HCT116 (cell line): ENCODE measurements around the gene PCLO. TPM values are rescaled to one million over a fixed set of nuclear protein-coding genes. Genes with fewer than 3 reads are reported as not detected.

Source experiments
- ATAC-seq: fragments of 200-7000 bp; cut with Tn5 transposase; 2 replicates; pipeline ENCODE4 v1.9.1; 2020; ENCODE audit warnings: mild to moderate bottlenecking, moderate library complexity
- BruUV-seq: library from RNA; stranded (reverse); fragments of 400-500 nt; replicated peaks from 2 replicates; lab custom pipeline; 2021; lab: Mats Ljungman, UMichigan
- CTCF ChIA-PET: fragments of 300-600 bp; sonication (Branson Sonifier 250); formaldehyde crosslinking; loops from one replicate; lab custom pipeline; 2021; ENCODE audit warnings: antibody characterized with exemption; lab: Charles Lee
- POLR2A ChIA-PET: fragments of 300-600, 350-600 bp; sonication (Branson Sonifier 250); formaldehyde crosslinking; loops from one replicate; lab custom pipeline; 2021; ENCODE audit warnings: antibody characterized with exemption; lab: Charles Lee
- RAD21 ChIA-PET, 2 experiments: fragments of 300-600 bp; sonication (Branson Sonifier 250); formaldehyde crosslinking; loops; one replicate each; lab custom pipeline; 2023; ENCODE audit warnings: low total read pairs in 2 of 2; ENCODE audit not compliant: uncharacterized antibody in 2 of 2, unreplicated experiment in 2 of 2, low non-redundant PET in 1 of 2; lab: Charles Lee
- DNase-seq: peaks from one replicate; pipeline ENCODE4 v3.0.0-alpha.2; 2010; ENCODE audit warnings: low read depth, low spot score
- H2AFZ ChIP-seq: fragments of 200-600 bp; shearing (Covaris generic), sonication (generic); 2 replicates; pipeline ENCODE4 v1.6.1; 2017; ENCODE audit warnings: low read depth, mixed run types, mixed read lengths, antibody characterized with exemption, low read length; ENCODE audit not compliant: poor library complexity, severe bottlenecking
- H3K27ac ChIP-seq: 2 replicates; pipeline ENCODE4 v1.5.1; 2012; ENCODE audit warnings: low read depth, low read length
- H3K27me3 ChIP-seq: fragments of 200-600 bp; sonication (generic); 2 replicates; pipeline ENCODE4 v1.6.1; 2016; ENCODE audit warnings: mixed run types, low read length, mixed read lengths; ENCODE audit not compliant: insufficient read depth
- H3K36me3 ChIP-seq, 2 experiments: fragments of 200-500 bp in 1 of 2; fragments of 200-600 bp in 1 of 2; sonication (Bioruptor generic) in 1 of 2; sonication (generic) in 1 of 2; 2 replicates each; pipeline versions ENCODE4 v1.5.1 to v1.6.1; 2014 to 2016; ENCODE audit warnings: low read length in 2 of 2, inconsistent platforms in 1 of 2, mixed read lengths in 1 of 2, mixed run types in 1 of 2; ENCODE audit not compliant: insufficient read depth in 2 of 2, control insufficient read depth in 1 of 2
- H3K4me1 ChIP-seq, 2 experiments: fragments of 200-600 bp in 1 of 2; sonication (generic) in 1 of 2; 2 replicates each; pipeline versions ENCODE4 v1.5.1 to v1.6.1; 2012 to 2017; ENCODE audit warnings: low read length in 2 of 2, inconsistent platforms in 1 of 2, mild to moderate bottlenecking in 1 of 2, mixed read lengths in 1 of 2, mixed run types in 1 of 2, moderate library complexity in 1 of 2; ENCODE audit not compliant: insufficient read depth in 2 of 2, control insufficient read depth in 1 of 2
- H3K4me2 ChIP-seq: fragments of 200-600 bp; sonication (generic); 2 replicates; pipeline ENCODE4 v1.6.1; 2017; ENCODE audit warnings: mixed run types, low read length, mixed read lengths
- H3K4me3 ChIP-seq, 2 experiments: fragments of 200-600 bp in 1 of 2; sonication (generic) in 1 of 2; replicated peaks in 1 of 2; 2 replicates each; pipeline ENCODE4 v1.5.1; 2011 to 2016; ENCODE audit warnings: low read length in 2 of 2, control low read depth in 1 of 2, low read depth in 1 of 2, mild to moderate bottlenecking in 1 of 2, mixed read lengths in 1 of 2, mixed run types in 1 of 2
- H3K79me2 ChIP-seq: fragments of 200-600 bp; sonication (generic); 2 replicates; pipeline ENCODE4 v1.6.1; 2017; ENCODE audit warnings: mild to moderate bottlenecking, mixed run types, low read length, moderate library complexity, mixed read lengths; ENCODE audit not compliant: insufficient read depth
- H3K9ac ChIP-seq: fragments of 200-600 bp; sonication (generic); 2 replicates; pipeline ENCODE4 v1.6.1; 2016; ENCODE audit warnings: low read length, mixed read lengths
- H3K9me2 ChIP-seq: fragments of 200-600 bp; sonication (generic), shearing (Covaris generic); 2 replicates; pipeline ENCODE4 v1.6.1; 2017; ENCODE audit warnings: mixed run types, mild to moderate bottlenecking, moderate library complexity; ENCODE audit not compliant: insufficient read depth
- H3K9me3 ChIP-seq, 2 experiments: fragments of 200-500 bp in 1 of 2; fragments of 200-600 bp in 1 of 2; sonication (Bioruptor generic) in 1 of 2; sonication (generic) in 1 of 2; 2 replicates each; pipeline ENCODE4 v1.6.1; 2014 to 2017; ENCODE audit warnings: low read length in 2 of 2, mixed read lengths in 2 of 2, inconsistent platforms in 1 of 2, low read depth in 1 of 2, mild to moderate bottlenecking in 1 of 2, mixed run types in 1 of 2, moderate library complexity in 1 of 2; ENCODE audit not compliant: control insufficient read depth in 1 of 2, insufficient read depth in 1 of 2
- H4K20me1 ChIP-seq: fragments of 200-600 bp; sonication (generic), shearing (Covaris generic); 2 replicates; pipeline ENCODE4 v1.6.1; 2017; ENCODE audit warnings: mixed run types, mild to moderate bottlenecking, moderate library complexity; ENCODE audit not compliant: insufficient read depth
- ATF3 ChIP-seq: IDR thresholded peaks from 2 replicates; pipeline ENCODE4 v1.6.1; 2012
- EGR1 ChIP-seq: IDR thresholded peaks from 2 replicates; pipeline ENCODE4 v1.6.1; 2012; ENCODE audit warnings: low read depth
- ELF1 ChIP-seq: IDR thresholded peaks from 2 replicates; pipeline ENCODE4 v1.6.1; 2012; ENCODE audit warnings: low read depth, borderline replicate concordance
- EZH2 ChIP-seq: fragments of 200-600 bp; sonication (generic); IDR thresholded peaks from 2 replicates; pipeline ENCODE4 v1.6.1; 2017; ENCODE audit warnings: antibody characterized with exemption, mixed run types
- FOSL1 ChIP-seq: IDR thresholded peaks from 2 replicates; pipeline ENCODE4 v1.6.1; 2012; ENCODE audit warnings: low read depth
- POLR2A ChIP-seq: IDR thresholded peaks from 2 replicates; pipeline ENCODE4 v1.7.0; 2011; ENCODE audit warnings: borderline replicate concordance; ENCODE audit not compliant: insufficient read depth, insufficient read length; ENCODE audit errors: extremely low read depth
- RAD21 ChIP-seq: IDR thresholded peaks from 2 replicates; pipeline ENCODE4 v1.6.1; 2012; ENCODE audit warnings: low read depth, mild to moderate bottlenecking
- SP1 ChIP-seq: IDR thresholded peaks from 2 replicates; pipeline ENCODE4 v1.6.1; 2012; ENCODE audit warnings: low read depth
- SRF ChIP-seq: IDR thresholded peaks from 2 replicates; pipeline ENCODE4 v1.6.1; 2012; ENCODE audit warnings: low read depth
- YY1 ChIP-seq: IDR thresholded peaks from 2 replicates; pipeline ENCODE4 v1.6.1; 2011; ENCODE audit warnings: low read length, low read depth, moderate library complexity, mild to moderate bottlenecking; ENCODE audit not compliant: insufficient replicate concordance; ENCODE audit errors: extremely low read depth
- ZFX ChIP-seq: fragments of 450-650 bp; IDR thresholded peaks from 2 replicates; pipeline ENCODE4 v1.6.1; 2017
- intact Hi-C: fragments of 100-400 bp; cut with micrococcal nuclease; formaldehyde crosslinking; loops from 2 replicates; pipeline ENCODE4 v1.10.0; 2022
- total RNA-seq: library from RNA; stranded (reverse); gene quantifications from one replicate; pipeline ENCODE4 v1.2.1, GENCODE V29; 2021; ENCODE audit not compliant: unreplicated experiment
- TF ChIP-seq, protein P1 (sequence below): IDR thresholded peaks from 2 replicates; pipeline ENCODE4 v1.6.1; 2012
- TF ChIP-seq, protein P2 (sequence below): IDR thresholded peaks from 2 replicates; pipeline ENCODE4 v1.6.1; 2011; ENCODE audit warnings: mild to moderate bottlenecking, low read length, moderate library complexity; ENCODE audit not compliant: insufficient replicate concordance; ENCODE audit errors: extremely low read depth

Gene PCLO
- total RNA-seq, 1 experiment from 2014 or later, result 2.4 TPM

DNA sequence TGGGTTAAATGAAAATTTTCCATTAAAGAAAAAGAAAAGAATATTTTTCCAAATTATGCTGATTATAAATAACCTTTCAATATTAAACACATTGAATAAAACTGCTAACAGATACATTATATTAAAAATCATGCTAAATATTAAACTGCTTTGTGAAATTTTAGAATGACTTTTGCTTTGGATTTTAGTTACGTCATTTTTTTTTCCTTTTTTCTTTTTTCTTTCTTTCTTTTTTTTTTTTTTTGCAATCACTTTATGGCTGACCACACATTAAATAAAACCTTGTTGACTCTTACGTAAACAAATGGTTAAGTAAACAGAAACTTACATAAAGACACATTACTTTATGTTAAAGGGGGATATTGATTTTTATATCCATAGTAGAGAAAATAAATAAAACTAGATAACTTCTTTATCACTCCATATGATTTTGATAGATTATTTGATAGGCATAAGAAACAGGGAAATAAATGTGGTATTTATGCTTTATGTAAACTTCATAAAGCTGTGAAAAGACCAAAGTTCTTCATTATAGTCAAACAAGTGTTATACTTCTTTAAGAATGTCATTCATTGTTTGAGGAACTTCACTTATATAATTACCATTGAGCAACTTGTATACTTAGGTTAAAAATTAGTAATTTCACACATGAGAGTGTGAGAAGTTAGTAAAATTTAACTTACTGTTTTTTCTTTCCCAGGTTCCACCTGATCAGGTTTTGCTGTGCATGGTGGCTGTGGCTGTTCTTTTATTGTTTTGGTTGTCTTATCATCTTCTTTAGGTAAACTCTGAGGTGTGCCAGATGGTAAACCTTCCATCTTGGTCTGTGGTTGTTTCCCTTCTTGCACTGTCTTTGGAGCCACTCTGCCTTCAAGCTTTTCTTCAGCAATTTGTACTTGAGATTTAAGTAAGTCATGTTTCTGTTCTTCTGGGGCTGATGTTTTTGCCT lies 197.3 kb downstream of the PCLO start:
- intact Hi-C loops, result no loop called here
- no peaks in the 10 kb centered on the region for H4K20me1 ChIP-seq
- ATAC-seq, result no peak
- RAD21 ChIA-PET, result no interaction called here
- H3K4me2 ChIP-seq, result no peak overlapping the region
- TF ChIP-seq YY1 (no peak), EZH2 (no peak), SP1 (no peak), POLR2A (no peak), RAD21 (no peak), SRF (no peak), FOSL1 (no peak), ELF1 (no peak), ZFX (no peak), EGR1 (no peak), ATF3 (no peak)
- TF ChIP-seq, protein P1, sequence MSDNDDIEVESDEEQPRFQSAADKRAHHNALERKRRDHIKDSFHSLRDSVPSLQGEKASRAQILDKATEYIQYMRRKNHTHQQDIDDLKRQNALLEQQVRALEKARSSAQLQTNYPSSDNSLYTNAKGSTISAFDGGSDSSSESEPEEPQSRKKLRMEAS, result no peak
- TF ChIP-seq, protein P2, sequence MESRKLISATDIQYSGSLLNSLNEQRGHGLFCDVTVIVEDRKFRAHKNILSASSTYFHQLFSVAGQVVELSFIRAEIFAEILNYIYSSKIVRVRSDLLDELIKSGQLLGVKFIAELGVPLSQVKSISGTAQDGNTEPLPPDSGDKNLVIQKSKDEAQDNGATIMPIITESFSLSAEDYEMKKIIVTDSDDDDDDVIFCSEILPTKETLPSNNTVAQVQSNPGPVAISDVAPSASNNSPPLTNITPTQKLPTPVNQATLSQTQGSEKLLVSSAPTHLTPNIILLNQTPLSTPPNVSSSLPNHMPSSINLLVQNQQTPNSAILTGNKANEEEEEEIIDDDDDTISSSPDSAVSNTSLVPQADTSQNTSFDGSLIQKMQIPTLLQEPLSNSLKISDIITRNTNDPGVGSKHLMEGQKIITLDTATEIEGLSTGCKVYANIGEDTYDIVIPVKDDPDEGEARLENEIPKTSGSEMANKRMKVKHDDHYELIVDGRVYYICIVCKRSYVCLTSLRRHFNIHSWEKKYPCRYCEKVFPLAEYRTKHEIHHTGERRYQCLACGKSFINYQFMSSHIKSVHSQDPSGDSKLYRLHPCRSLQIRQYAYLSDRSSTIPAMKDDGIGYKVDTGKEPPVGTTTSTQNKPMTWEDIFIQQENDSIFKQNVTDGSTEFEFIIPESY, result no peak
- TF ChIP-seq, all 23 proteins: peak for 0
- Histone ChIP-seq H3K9ac (no peak overlapping the region), H3K9me2 (no peaks in the 10 kb centered on the region), H3K4me1 (no peaks in the 10 kb centered on the region), H3K4me3 (no peak overlapping the region), H3K9me3 (no peaks in the 10 kb centered on the region), H3K36me3 (no peaks in the 10 kb centered on the region), H3K79me2 (no peaks in the 10 kb centered on the region), H3K27me3 (no peaks in the 10 kb centered on the region), H2AFZ (no peak overlapping the region), H3K27ac (no peak overlapping the region)
- POLR2A ChIA-PET, result no interaction called here
- BruUV-seq, result no TSS peak
- CTCF ChIA-PET, result no interaction called here
- no peak for DNase-seq
